GM10248 (cell line): ENCODE data around the gene COL4A1.

ENCODE experiments used
- CTCF ChIA-PET: fragments of 300-600 bp; sonication (Branson Sonifier 250); formaldehyde crosslinking; extraction: SDS; loops from one replicate; lab custom pipeline; 2021; ENCODE audit warnings: antibody characterized with exemption; lab: Yijun Ruan, JAX
- POLR2A ChIA-PET: fragments of 350-650 bp; sonication (Branson Sonifier 250); formaldehyde crosslinking; extraction: SDS; loops from one replicate; lab custom pipeline; 2020; ENCODE audit warnings: antibody characterized with exemption; lab: Yijun Ruan, JAX
- DNase-seq: peaks from one replicate; pipeline ENCODE4 v3.0.0; 2012; ENCODE audit errors: extremely low spot score
- CTCF ChIP-seq: IDR thresholded peaks from 2 replicates; pipeline ENCODE4 v1.5.1; 2012; ENCODE audit warnings: mild to moderate bottlenecking, low read depth; ENCODE audit errors: extremely low read depth, missing control alignments, control extremely low read depth

The COL4A1 gene

GRCh38 chr13:110170882-110171281 is 136.1 kb downstream of the COL4A1 start:
- ChIA-PET POLR2A (no interaction called here), CTCF (interaction anchor here (0.8 kb wide), 1 partner anchor 22 kb away, joined by 3 read pairs; no protein-coding TSS in a partner anchor)
- no peak for DNase-seq
- no peak for TF ChIP-seq CTCF

DNA sequence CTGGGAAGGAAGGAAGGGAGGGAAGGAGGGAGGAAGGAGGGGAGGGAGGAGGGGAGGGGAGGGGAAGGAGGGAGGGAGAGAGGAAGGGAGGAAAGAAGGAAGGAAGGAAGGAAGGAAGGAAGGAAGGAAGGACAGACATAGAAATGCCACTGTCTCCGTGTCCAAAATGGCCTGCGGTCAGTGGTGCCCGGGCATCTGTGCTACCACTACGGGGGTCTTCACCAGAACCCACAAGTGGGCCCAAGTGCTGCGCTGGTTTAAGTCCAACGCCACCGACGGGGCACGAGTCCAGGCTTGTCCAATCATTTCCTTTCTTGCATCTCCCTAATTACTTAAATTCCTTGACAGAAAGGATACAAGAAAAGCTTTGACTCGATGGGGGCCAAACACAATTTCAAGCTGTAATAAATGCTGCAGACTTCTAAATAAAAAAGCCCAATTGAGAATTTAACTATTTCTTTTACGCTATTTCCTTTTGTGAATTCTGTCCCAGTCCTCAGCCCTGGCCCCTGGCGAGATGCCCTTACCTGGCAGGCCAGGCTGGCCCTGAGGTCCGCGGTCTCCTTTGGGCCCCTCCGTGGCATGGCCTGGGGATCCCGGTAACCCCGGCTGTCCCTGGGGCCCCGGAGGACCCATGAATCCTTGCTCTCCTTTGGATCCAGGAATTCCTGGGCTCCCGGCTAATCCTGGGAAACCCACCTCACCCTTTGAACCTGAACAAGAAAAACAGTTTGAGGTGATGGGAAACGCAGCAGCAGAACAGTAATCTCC is 136.8 kb downstream of the COL4A1 start:
- no peak for TF ChIP-seq CTCF
- ChIA-PET CTCF (interaction anchor here (0.8 kb wide), 1 partner anchor 21 kb away, joined by 3 read pairs; no protein-coding TSS in a partner anchor), POLR2A (no interaction called here)
- no peak for DNase-seq

- POLR2A ChIA-PET, result no interaction called here
- DNase-seq, result no peak
- no peak for TF ChIP-seq CTCF
- CTCF ChIA-PET, result no interaction called here
These were observed 137.7 kb downstream of the COL4A1 start for GRCh38 chr13:110168999-110169933.

GRCh38 chr13:110166598-110166997 is 140.4 kb downstream of the COL4A1 start:
- no peak for TF ChIP-seq CTCF
- DNase-seq, result no peak
- POLR2A ChIA-PET, result no interaction called here
- CTCF ChIA-PET, result no interaction called here

DNA sequence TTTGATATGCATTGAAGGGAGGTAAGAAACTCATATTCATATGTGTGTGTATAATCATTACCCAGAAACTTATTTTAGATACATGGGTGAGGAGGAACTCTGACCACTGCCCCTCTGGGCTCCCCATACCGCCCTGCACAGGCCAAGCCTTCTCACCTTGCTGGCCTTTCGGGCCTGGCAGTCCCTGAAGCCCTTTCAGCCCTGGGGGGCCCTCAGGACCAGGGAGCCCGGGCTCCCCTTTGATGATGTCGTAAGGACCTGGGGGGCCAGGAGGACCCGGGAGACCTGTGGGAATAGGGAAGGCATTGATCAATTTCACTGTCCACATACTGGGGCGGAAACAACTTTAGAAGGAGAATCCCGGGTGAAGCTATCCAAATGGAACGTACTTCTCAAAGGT is 142.3 kb downstream of the COL4A1 start:
- CTCF ChIA-PET, result no interaction called here

More for the DNA sequence above, 142.3 kb downstream of the COL4A1 start:
- no peak for TF ChIP-seq CTCF
- DNase-seq, result no peak
- POLR2A ChIA-PET, result no interaction called here
